ENCODE results near the gene SMYD3. TPM values are rescaled to one million over a fixed set of nuclear protein-coding genes. Genes with fewer than 3 reads are reported as not detected.
A peak's percentile ranks its signal among the peaks of the same experiment; 100 is the strongest.

Gene SMYD3
- total RNA-seq, 1 donor from 2014 or later = 35.4 TPM

DNA sequence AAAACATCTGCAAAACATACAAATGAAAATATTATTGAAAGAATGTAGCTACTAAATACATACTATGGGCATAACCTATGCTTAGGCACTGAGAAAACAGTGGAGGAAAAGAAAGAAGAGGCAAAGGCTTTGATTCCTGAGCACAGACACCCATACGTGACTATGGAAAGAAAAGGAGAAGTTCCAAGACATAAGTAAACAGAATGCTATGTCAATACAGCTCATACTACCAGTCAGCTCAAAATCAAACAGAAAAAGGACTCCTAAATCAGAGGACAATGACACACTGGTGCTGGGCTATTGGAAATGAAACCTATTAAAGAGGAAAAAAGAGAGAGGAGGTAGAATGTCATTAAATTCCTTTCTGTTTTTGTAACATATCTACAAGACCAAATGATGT lies 225.4 kb downstream of the SMYD3 start:
- TF ChIP-seq, protein P1, sequence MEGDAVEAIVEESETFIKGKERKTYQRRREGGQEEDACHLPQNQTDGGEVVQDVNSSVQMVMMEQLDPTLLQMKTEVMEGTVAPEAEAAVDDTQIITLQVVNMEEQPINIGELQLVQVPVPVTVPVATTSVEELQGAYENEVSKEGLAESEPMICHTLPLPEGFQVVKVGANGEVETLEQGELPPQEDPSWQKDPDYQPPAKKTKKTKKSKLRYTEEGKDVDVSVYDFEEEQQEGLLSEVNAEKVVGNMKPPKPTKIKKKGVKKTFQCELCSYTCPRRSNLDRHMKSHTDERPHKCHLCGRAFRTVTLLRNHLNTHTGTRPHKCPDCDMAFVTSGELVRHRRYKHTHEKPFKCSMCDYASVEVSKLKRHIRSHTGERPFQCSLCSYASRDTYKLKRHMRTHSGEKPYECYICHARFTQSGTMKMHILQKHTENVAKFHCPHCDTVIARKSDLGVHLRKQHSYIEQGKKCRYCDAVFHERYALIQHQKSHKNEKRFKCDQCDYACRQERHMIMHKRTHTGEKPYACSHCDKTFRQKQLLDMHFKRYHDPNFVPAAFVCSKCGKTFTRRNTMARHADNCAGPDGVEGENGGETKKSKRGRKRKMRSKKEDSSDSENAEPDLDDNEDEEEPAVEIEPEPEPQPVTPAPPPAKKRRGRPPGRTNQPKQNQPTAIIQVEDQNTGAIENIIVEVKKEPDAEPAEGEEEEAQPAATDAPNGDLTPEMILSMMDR (IDR thresholded peaks at IDR 0.05; ENCODE audit: unreplicated experiment) = no peak

DNA sequence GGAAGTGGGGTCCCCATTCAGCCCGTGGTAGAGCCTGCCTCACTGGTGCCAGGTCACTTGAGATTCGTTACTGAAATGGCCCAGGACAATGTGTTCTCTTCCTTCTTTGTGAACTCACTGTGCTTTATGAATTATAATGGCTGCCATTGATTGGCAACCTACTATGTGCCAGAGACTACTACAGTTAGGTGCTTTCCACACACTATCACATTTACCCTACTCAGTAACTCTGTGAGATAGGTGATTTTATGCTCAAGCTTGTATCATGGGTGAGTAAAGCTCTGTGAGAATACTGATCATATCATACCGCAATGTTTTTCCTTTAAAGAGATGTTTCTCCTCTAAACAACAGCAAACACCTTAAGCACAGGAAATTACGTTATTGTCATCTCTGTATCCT lies 225.9 kb downstream of the SMYD3 start:
- peaks cover 10% of the 10 kb centered on the region for H3K4me1 Mint-ChIP-seq (ENCODE audit: unreplicated experiment)
- no peaks in the 10 kb centered on the region for H3K9me3 Mint-ChIP-seq (ENCODE audit: unreplicated experiment)
- DNase-seq (ENCODE audit: low spot score) = no peak
- H3K36me3 Mint-ChIP-seq (ENCODE audit: low read depth, unreplicated experiment) = no peaks in the 10 kb centered on the region
- H3K27me3 Mint-ChIP-seq (ENCODE audit: unreplicated experiment) = peaks cover 2% of the 10 kb centered on the region
- TF ChIP-seq, protein P1 (IDR thresholded peaks at IDR 0.05; ENCODE audit: unreplicated experiment) = no peak
- no peak overlapping the region for H3K27ac Mint-ChIP-seq (ENCODE audit: unreplicated experiment)
- no peak overlapping the region for H3K4me3 Mint-ChIP-seq (ENCODE audit: unreplicated experiment)

More for the DNA sequence above, 225.4 kb downstream of the SMYD3 start:
- H3K4me1 Mint-ChIP-seq (ENCODE audit: unreplicated experiment) = peaks cover 10% of the 10 kb centered on the region
- H3K9me3 Mint-ChIP-seq (ENCODE audit: unreplicated experiment) = no peaks in the 10 kb centered on the region
- no peak overlapping the region for H3K4me3 Mint-ChIP-seq (ENCODE audit: unreplicated experiment)
- H3K27ac Mint-ChIP-seq (ENCODE audit: unreplicated experiment) = no peak overlapping the region
- no peak for DNase-seq (ENCODE audit: low spot score)
- H3K36me3 Mint-ChIP-seq (ENCODE audit: low read depth, unreplicated experiment) = no peaks in the 10 kb centered on the region
- H3K27me3 Mint-ChIP-seq (ENCODE audit: unreplicated experiment) = peaks cover 2% of the 10 kb centered on the region

DNA sequence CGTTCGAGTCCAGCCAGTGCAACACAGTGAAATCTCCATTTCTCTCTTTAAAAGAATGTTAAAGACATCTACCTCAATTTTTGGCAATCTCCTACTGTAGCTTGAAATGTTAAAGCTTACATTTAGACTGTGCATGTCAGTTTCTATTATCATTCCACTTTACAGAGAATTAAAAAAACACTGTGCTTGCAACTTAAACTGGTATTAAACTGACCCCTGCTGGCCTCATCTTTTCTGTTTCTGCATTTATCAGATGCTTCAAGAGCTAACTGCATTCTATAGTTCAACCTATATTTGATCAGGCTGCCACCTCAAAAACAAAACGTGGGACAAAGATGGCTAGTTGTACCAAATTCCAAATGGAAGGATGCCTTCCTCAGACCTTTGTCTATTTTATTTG lies 226.5 kb downstream of the SMYD3 start:
- no peaks in the 10 kb centered on the region for H3K9me3 Mint-ChIP-seq (ENCODE audit: unreplicated experiment)
- no peaks in the 10 kb centered on the region for H3K36me3 Mint-ChIP-seq (ENCODE audit: low read depth, unreplicated experiment)
- H3K27me3 Mint-ChIP-seq (ENCODE audit: unreplicated experiment) = peaks cover 2% of the 10 kb centered on the region
- peaks cover 10% of the 10 kb centered on the region for H3K4me1 Mint-ChIP-seq (ENCODE audit: unreplicated experiment)
- TF ChIP-seq, protein P1 (IDR thresholded peaks at IDR 0.05; ENCODE audit: unreplicated experiment) = no peak
- H3K27ac Mint-ChIP-seq (ENCODE audit: unreplicated experiment) = no peak overlapping the region
- peak; percentile 14 for DNase-seq (ENCODE audit: low spot score)
- H3K4me3 Mint-ChIP-seq (ENCODE audit: unreplicated experiment) = no peak overlapping the region

DNA sequence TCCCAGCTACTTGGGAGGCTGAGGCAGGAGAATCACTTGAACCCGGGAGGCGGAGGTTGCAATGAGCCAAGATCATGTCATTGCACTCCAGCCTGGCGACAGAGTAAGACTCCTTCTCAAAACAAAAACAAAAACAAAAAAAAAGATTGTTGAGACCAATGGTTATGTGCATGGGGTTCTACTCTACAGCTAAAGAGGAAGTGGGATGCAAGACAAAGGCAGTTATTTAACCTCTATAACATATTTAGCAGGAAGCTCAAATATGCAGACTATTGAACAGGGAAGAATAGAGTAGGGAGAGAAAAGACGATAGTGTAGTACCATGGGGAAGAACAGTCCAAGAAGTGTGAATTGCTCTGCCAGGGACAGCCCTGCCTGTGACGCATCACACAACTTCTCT lies 227.7 kb downstream of the SMYD3 start:
- DNase-seq (ENCODE audit: low spot score) = no peak
- TF ChIP-seq, protein P1 (IDR thresholded peaks at IDR 0.05; ENCODE audit: unreplicated experiment) = no peak
- Mint-ChIP-seq H3K9me3 (ENCODE audit: unreplicated experiment) (no peaks in the 10 kb centered on the region), H3K4me1 (ENCODE audit: unreplicated experiment) (peaks cover 10% of the 10 kb centered on the region), H3K36me3 (ENCODE audit: low read depth, unreplicated experiment) (no peaks in the 10 kb centered on the region), H3K4me3 (ENCODE audit: unreplicated experiment) (no peak overlapping the region), H3K27ac (ENCODE audit: unreplicated experiment) (no peak overlapping the region), H3K27me3 (ENCODE audit: unreplicated experiment) (no peaks in the 10 kb centered on the region)

DNA sequence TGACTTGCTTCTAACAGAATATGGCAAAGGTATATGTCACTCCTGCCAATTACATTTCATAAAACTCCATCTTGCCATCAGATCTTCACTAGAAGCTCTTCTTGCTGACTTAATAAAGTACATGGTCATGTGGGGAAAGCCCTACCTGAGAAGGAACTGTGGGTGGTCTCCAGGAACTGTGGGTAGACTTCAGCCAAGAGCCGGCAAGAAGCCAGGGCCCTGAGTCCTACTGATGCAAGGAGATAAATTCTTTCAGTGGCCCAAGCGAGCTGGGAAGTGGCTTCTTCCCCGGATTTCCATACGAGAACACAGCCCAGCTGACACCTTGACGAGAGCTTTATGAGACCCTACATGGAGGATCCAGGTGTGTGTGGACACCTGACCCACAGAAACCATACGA lies 228.7 kb downstream of the SMYD3 start:
- Mint-ChIP-seq H3K4me1 (ENCODE audit: unreplicated experiment) (peaks cover 8% of the 10 kb centered on the region), H3K9me3 (ENCODE audit: unreplicated experiment) (no peaks in the 10 kb centered on the region), H3K4me3 (ENCODE audit: unreplicated experiment) (no peak overlapping the region), H3K27ac (ENCODE audit: unreplicated experiment) (no peak overlapping the region), H3K36me3 (ENCODE audit: low read depth, unreplicated experiment) (no peaks in the 10 kb centered on the region), H3K27me3 (ENCODE audit: unreplicated experiment) (no peaks in the 10 kb centered on the region)
- TF ChIP-seq, protein P1 (IDR thresholded peaks at IDR 0.05; ENCODE audit: unreplicated experiment) = no peak
- no peak for DNase-seq (ENCODE audit: low spot score)

Data from endothelial cell (in vitro differentiated cells).